Stimulated activated CD8-positive, alpha-beta memory T cell treated with anti-CD3 and anti-CD28 coated beads, Interleukin-7, amount 100 ng/mL, for 48 hours (primary cell): ENCODE data around the gene C10orf71.

Experiments used
- DNase-seq, 2 donors: peaks; one replicate each; pipeline ENCODE4 v3.0.0-alpha.2; 2020; ENCODE audit warnings: low read depth in 1 of 2; ENCODE audit errors: extremely low read depth in 1 of 2

The C10orf71 gene

GRCh38 chr10:49298983-49299815, at the start of gene C10orf71:
Gene C10orf71 (plus strand): TSS chr10:49299170. CDS start chr10:49322546, 23,376 bp downstream.
- DNase-seq, result no peak

GRCh38 chr10:49252313-49253034, 46.5 kb upstream of the C10orf71 start:
- no peak for DNase-seq

- no peak for DNase-seq
Observed at GRCh38 chr10:49253340-49253906, 45.5 kb upstream of the C10orf71 start.

GRCh38 chr10:49254150-49254549, 44.8 kb upstream of the C10orf71 start:
- no peak for DNase-seq

- DNase-seq, result no peak
Observed at GRCh38 chr10:49254556-49255318, 44.2 kb upstream of the C10orf71 start.

- no peak for DNase-seq
Observed at GRCh38 chr10:49255883-49256282, 43.1 kb upstream of the C10orf71 start.

GRCh38 chr10:49257154-49257553, 41.8 kb upstream of the C10orf71 start:
- no peak for DNase-seq

GRCh38 chr10:49257626-49258349, 41.2 kb upstream of the C10orf71 start:
- no peak for DNase-seq

- no peak for DNase-seq
Observed at GRCh38 chr10:49258350-49258683, 40.7 kb upstream of the C10orf71 start.

GRCh38 chr10:49260644-49261296, 38.2 kb upstream of the C10orf71 start:
- no peak for DNase-seq

GRCh38 chr10:49263591-49263990, 35.4 kb upstream of the C10orf71 start:
- DNase-seq, result no peak

- no peak for DNase-seq
Observed at GRCh38 chr10:49264177-49264677, 34.7 kb upstream of the C10orf71 start.

GRCh38 chr10:49265885-49266284, 33.1 kb upstream of the C10orf71 start:
- DNase-seq, result no peak

- DNase-seq, result no peak
Observed at GRCh38 chr10:49268185-49268584, 30.8 kb upstream of the C10orf71 start.

- no peak for DNase-seq
Observed at GRCh38 chr10:49269523-49269922, 29.4 kb upstream of the C10orf71 start.

GRCh38 chr10:49270565-49270964, 28.4 kb upstream of the C10orf71 start:
- DNase-seq, result no peak

GRCh38 chr10:49271346-49271745, 27.6 kb upstream of the C10orf71 start:
- DNase-seq, result no peak

GRCh38 chr10:49272251-49273081, 26.5 kb upstream of the C10orf71 start:
- peak in 1 of 2 donors; percentile 27 for DNase-seq

GRCh38 chr10:49273082-49273465, 25.9 kb upstream of the C10orf71 start:
- DNase-seq, result no peak
